CD1c-positive myeloid dendritic cell (primary cell): Measurements from ENCODE around the gene DOCK10.
"Not testable (repeated sequence)": the region's sequence is repeated elsewhere in the genome, so short reads cannot be mapped to it uniquely, and the experiment has no call there.

Experiments used
- DNase-seq: peaks from one replicate; pipeline ENCODE4 v3.0.0-alpha.2; 2016; ENCODE audit errors: extremely low spot score

Gene DOCK10

DNA sequence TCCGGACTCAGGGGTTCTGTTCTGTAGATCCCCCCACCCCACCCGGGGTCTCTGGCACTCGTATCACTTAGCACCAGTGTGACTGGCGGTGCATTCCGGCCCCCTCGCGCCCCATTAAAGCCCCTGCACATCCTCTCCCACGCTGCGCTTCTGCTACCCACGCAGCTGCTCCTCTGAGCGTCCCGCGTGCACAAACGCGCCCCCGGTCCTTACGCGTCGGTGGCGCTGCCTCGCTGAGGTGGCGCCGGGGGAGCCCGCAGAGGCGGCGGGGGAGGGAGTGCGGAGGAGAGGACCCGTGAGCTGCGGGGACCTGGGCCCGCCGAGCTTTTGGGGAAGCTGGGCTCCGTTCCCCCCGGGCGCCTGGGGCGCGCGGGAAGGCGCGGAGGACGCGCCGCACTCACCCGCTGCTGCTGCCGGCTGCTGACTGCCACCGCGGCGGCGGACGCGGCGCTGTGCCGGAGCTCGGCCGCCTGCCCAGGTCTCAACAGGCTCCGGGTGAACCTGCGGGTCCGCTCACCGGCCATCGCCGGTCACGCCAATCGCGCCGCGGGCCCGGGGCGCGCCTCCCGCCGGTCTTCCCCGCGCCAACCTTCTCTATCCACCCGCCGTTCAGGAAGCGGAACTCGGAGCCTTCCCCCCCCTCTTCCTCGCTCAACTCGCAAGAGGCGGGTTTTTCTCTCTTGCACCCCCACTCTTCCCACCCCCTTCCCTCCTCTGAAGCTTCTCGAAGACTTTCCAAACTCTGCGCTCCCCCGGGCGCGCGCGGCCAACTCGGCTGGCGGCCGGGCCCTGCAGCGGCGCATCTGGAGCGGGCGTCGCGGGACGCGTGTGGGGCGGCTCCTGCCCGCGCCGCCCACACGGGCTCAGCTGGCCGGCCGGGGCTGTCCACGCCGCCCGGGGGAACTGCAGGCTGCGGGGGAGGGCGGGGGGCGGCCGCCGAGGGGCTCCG lies at the start of gene DOCK10:
Gene DOCK10 (minus strand): TSS at position 618 of the 949 bp plus-strand sequence. CDS start 94 bp downstream, at position 524.
- DNase-seq, result peak; percentile 69

DNA sequence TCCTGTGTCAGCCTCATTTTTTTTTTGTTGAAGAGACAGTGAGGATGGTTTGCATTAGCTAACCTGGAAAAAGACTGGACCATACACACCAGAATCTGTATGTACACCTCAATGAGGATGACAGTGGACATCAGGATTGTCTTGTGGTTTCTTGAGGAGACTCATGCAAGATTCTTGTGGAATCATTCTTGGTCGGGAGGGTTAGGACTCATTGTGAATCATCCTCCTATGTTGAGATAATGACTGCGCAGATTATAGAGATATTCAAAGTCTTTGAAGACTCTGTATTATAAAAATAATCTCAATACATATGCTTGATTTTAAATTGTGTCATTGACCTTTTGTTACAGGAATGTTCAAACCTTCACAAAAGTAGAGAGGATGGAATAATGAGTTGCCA lies 49.1 kb upstream of the DOCK10 start:
- DNase-seq, result no peak

DNA sequence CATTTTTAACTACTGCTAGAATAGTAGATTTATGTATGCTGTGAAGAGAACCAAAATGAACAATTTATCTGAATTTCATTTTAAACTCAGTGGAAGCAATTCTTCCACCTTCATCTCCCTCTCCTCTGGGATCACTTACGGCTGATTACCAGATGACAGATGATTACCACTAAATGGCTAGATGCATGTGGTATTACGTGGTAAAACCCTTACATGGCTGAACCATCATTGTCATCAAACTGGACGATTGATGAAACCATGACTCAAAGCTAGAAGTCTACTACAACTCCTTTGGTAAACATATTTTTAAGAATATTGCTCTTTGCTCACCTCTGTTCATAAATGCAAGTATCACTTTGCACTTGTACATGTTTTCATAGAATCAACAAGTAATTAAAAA lies 48.5 kb upstream of the DOCK10 start:
- DNase-seq, result no peak

DNA sequence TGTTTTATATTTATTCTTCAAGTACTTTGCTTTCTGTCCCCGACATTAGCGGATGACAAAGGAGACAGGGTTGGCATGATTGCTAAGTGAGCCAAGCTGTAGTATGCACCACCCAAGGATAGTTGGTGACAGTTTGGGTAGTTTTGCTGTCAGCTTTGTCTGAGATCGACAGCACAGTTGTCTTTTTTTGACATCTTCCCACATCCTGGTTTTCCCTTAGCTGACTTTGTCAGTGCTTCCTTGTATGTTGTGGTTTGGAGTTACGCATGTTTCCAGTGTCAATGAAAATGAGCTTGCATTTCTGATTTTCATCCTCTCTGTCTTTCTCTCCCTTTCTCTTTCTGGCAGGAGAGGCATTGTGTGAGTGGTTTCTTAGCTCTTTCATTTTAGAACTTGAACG lies 44.6 kb upstream of the DOCK10 start:
- no peak for DNase-seq

DNA sequence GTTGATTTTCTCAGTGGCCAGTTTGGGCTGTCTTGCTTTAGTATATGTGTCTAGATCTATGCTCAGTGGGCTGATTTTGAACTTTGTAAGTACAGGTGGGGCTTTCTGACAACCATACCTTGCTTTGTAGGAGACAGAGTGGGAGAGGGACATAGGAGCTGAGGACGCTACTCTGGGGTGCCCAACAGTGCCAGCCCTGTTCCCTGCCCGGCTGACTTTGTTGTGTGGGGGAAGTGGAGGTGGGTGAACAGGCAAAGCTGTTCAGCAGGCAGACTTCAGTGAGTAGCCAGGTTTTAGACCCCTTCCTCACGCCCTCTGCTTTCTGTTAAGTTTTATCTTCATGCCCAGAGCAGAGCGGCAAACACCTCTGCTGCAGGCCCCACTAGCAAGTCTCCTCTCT lies 44.2 kb upstream of the DOCK10 start:
- DNase-seq, result no peak

DNA sequence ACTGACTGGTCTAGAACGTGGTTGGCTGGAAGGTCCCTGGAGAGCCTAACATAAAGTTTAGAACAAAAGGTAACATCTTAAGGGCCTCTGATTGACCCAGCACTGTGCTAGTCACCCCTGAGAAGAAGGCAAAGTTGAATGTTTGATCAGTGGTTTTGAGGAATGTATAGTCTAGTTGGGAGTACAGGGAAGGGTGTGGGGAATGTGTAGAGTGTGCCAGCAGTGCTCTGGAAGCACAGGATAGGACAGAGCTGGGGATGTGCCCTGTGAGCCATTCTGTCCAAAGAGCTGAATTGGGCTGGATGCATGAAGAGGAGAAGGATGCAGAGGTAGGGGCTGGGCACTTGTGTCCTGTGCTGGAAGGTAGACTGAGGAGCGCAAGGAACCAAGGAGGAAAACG lies 41.0 kb upstream of the DOCK10 start:
- no peak for DNase-seq

DNA sequence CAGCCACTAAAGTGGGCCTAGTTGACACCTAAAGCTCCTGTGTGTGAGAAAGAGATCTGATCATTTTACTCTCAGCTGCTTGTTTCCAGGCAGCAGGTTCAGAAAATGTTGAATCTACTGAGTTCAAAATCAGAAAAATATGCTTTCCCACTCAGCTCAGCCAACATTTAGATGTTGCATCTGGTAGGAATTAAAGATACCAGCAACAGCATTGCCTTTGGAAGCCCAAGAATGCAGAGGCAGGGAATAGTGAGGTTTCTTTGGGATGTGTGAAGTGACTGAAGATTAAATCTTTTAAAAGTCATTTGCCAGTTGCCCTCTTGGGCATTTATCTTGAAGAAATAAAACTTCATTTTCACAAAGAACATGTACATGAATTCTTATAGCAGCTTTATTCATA lies 33.9 kb upstream of the DOCK10 start:
- DNase-seq, result no peak

DNA sequence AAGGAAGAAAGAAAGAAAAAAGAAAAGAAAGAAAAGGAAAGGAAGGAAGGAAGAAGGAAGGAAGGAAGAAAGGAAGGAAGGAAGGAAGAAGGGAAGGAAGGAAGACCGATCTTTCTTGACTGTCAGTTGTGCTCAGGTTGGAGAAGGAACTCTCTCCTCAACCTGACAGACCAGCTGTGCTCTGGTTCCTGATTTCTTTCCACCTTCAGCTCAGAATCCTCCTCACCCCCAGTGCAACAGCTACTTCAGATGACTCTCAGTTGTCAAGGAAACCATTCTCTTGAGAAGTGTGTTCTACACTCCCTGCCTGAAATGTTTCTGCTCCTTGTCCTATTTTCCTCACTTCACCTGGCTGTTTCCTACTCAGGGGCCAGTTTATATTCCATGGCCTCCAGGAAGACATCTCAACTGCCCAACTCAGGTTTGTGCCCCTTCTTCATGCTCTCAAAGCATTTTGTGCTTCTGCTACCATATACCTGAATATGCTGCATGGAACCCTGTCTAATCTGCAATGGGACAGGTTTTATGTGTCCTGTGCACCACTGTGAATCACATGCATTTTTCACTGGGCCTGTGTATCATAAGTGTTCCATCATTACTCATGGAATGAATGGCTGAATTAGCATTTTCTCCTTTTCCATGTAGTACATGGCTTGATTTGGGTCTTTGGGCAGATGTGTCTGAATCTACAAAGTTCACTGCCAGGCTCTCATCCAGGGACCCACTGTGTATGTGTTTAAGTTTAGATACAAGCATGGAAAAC lies 32.8 kb upstream of the DOCK10 start:
- DNase-seq, result no peak

DNA sequence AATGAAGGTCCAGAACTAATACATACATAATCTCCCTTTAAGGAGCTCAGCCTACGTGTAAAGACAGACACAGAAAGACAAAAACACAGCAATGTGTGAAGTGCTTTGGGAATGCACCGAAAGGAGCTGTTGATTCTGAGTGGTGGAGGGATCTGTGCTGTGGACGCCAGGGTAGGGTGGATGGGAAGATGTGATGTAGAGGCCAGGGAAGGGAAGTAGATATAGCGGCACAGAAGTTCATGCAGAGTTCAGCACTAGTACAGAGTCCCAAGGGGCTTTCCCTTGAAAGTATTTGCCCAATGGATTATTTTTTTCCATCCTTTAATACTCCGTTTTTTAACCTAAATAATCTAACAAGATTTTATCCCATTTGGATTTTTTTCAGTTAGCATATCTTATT lies 32.1 kb upstream of the DOCK10 start:
- no peak for DNase-seq

DNA sequence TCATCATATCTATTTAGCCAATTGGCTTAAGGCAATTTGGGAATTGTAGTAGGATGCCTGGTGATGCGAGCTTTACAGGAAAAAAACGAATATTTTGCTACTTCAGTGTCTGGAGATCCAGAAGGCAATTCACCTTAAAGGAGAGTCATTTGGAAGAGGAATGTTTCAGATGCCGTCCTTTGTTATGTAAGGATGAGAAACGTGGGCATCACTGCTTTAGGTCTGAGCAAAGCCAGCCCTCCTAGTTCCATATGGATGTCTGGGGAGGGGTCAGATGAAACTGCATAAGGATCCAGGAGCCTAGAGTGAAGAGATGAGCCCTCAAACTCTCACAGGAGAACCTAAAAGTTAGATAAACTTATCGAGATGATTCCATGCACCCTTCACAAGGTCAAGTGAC lies 30.9 kb upstream of the DOCK10 start:
- DNase-seq, result no peak

DNA sequence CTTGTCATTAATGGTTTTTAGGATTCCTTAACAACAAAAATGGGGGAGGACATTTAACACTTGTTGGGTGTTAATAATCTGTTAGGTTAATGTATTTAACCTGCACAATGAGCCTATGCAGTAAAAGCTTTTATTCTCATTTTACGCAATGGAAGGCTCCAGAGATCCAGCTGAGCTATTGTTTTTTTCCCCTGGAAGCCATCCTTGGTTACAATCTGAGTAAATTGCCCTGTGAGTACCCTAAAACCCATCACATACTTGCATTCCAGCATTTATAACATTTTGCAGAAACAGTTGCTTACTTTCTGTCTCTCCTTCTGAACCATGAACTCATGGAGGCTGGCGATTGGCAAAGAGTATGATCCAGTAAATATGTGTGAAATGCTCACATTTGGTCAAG lies 30.2 kb upstream of the DOCK10 start:
- no peak for DNase-seq

DNA sequence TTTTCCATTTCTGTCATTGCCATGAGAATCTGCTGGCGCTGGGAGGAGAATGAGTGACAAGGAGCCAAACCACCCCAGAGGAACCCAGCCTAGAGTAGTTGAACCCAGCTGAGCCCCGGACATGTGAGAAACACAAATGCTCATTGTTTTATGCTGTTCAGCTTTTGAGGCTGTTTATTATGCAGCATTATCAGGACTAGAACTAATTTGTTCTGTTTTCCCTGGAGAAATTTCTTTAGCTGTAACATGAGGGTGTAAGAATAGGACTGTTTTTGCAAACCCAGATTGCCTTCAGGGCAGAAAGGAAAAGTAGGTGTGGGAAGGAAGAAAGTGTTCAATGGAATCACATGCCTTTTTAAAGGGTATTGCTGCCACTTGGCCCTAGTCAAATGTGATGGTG lies 28.5 kb upstream of the DOCK10 start:
- DNase-seq, result no peak

DNA sequence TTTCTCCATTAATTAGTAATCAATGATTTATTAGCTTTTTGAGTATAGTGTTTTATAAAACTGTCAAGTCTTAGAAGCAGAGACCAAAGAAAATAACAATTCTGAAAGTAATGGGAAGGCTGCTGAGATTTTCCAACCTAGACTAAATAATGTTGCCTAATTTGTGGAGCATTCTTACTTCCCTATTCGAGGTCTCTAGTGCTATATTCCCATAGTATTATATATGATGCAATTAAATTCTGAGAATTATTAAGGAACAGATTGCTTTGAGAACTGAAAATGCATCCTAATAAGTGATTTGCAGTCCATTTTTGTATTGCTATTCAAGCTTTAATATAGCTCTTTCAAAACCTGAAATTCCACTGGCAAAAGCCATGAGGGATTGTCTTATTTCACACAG lies 27.7 kb upstream of the DOCK10 start:
- DNase-seq, result peak; percentile 56

DNA sequence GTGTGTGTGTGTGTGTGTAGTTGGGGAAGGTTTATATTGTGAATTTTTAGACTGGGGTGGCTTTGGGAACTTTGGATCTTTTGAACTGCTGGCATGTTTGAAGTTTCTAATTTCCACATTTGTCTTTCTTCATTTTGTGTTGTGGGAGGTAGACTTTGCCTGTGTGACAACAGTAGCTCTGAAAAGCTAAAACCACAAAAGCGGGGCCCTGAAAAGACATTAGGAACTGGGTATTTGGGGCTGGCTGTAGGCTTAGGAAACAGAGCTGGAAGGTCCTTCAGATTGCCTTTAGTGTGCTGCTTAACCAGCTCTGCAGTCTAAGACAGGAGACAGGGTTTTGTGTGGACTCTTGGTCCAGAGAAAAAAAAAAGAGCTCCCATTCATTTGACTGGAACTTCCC lies 27.2 kb upstream of the DOCK10 start:
- peak; percentile 23 for DNase-seq

DNA sequence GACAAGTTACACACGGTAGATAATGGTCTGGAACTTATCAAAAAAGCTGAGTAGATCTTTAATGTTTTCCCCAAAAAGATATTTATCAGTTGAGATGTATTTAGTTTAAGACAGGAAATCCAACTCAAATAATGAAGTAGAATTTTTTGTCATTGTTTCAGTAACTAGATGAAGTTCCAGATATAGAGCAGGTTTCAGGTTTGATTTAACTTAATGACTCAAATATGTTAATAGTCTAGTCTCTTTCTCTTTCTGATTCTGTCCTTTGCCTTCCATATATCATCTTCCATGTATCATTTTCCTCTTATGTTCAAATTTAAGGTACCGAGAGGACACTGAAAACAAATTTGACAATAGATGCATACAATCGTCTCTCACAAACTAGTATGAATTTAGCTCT lies 23.6 kb upstream of the DOCK10 start:
- no peak for DNase-seq

DNA sequence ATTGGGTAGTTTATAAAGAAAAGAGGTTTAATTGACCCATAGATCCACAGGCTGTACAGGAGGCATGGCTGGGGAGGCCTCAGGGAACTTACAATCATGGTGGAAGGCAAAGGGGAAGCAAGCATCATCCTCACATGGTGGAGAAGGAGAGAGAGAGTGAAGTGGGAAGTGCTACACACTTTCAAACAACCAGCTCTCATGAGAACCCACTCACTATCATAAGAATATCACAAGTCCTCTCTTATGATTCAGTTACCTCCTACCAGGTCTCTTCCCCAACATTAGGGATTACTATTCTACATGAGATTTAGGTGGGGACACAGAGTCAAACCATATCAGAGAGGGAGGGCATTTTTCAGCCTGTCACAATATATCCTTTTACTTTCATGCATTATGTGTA lies 22.7 kb upstream of the DOCK10 start:
- peak; percentile 10 for DNase-seq

DNA sequence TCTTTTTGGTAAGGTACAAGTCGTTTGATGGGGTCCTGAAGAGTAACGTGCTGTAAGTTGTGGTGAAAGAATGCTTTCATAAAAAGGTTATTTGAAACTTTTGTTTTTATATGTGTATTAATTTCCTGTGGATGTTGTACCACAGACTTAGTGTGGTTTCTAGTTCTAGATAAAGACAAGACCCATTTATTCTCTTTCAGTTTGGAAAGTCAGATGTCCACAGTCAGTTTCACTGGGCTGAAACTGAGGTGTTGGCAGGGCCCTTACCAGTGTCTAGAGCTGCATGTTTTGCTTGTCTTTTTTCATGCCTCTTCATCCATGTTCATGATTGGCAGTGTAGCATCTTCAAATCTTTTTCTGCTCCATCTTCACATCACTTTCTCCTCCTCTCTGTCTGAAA lies 22.1 kb upstream of the DOCK10 start:
- no peak for DNase-seq

DNA sequence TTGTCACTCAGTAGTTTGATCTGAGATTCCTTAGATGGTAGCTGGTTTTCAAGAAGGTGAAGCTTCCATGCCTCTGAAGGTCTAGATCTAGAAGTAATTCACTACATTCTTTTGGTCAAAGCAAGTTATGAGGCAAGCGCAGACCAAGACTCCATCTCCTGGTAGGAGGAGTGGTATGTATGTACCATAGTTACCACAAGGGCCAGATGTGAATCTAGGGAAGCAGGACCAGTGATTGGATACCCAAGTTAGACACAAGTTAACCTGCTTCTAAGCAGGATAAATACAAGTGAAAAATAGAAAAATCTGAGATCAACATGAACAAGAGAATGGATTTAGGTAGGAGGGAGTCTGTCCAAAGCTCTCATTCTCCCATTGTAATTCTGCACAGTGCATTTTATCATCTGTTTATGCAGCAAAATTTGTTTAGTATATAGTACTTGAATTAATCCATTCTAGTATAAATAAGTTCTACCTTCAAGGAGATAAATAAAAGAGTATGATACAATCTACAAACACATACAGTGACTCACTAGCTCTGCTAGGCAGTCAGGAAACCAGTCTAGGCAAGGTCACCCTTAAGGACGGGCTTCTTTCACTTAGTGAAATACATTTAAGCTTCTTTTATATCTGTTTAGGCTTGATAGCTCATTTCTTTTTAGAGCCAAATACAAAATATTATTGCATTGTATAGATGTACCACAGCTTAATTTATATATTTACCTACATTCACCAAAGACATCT lies 14.2 kb upstream of the DOCK10 start:
- no peak for DNase-seq

DNA sequence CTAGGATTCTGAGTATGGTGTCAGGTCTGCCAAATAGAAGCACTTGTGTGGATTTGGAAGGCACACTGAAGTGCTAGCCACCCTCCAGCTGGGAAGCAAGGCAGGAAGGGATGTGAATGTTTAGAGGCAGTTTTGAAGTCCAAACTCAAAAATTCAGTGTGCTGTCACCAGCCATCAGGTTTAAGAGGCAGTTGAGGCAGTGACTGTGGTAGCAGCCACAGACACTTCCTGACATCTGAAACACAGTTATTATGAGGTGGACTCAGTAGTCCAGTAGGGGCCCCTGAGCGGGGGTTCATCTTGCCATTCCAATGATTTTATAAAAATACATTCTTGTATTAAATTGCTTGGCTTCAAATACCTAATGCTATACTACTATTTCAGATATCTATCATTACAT lies 13.4 kb upstream of the DOCK10 start:
- DNase-seq, result no peak

DNA sequence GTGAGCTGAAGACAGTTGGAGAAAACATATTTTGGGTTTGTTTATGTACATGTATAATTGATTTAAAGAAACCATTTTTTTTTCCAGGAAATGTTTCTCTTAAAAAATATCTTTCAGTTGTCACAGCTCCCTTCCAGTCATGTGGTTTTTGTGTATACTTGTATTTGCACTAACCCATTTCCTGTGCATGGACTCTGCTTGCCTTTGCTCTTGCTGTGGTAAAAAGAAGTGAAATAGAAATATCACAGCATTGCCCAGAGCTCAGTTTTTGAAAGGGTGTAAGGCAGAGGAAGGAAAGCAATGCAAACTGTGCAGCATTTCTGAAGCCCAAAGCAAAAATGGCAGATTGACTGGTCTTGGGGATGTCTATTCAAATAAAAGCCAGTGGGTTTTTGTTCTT lies 10.4 kb upstream of the DOCK10 start:
- DNase-seq, result no peak

DNA sequence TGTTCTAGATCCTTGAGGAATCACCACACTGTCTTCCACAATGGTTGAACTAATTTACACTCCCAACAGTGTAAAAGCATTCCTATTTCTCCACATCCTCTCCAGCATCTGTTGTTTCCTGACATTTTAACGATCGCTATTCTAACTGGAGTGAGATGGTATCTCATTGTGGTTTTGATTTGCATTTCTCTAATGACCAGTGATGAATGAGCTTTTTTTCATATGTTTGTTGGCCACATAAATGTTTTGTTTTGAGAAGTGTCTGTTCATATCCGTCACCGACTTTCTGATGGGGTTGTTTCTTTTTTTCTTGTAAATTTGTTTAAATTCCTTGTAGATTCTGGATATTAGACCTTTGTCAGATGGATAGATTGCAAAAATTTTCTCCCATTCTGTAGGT lies 5.2 kb upstream of the DOCK10 start:
- DNase-seq, result not testable (repeated sequence)

DNA sequence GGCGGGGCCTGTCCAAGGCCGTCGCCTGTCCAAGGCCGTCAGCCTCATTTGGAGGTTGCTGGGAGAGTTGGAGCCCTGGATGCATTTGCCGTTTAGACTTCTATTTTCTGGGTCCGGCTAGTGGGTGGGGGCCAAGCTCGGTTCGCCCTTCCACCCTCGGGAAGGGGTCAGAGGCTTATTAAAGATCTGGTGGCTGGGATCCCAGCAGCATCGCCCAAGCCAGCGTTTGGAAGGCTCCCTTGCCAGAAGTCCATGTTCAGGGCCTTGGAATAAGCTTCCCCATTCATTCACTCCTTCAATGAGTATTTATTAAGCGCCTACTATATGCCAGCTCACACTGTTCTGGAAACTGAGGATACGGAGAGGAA lies 516 bp upstream of the DOCK10 start:
- no peak for DNase-seq
